Gastroesophageal sphincter (tissue), 3 donors: Measurements from ENCODE around the gene OLFM4.

Experiments
- CTCF ChIP-seq, 4 experiments: fragments of 200-600 bp in 2 of 4; fragments of 450-650 bp in 2 of 4; sonication (generic) in 1 of 4; IDR thresholded peaks; one replicate each; pipeline ENCODE4 v1.5.1; 2017 to 2019; ENCODE audit warnings: antibody characterized with exemption in 4 of 4, mild to moderate bottlenecking in 2 of 4, moderate library complexity in 2 of 4
- POLR2A ChIP-seq, 2 donors: fragments of 450-650 bp; IDR thresholded peaks; one replicate each; pipeline ENCODE4 v1.6.1; 2017; ENCODE audit warnings: antibody characterized with exemption in 2 of 2, mild to moderate bottlenecking in 2 of 2, moderate library complexity in 1 of 2
- POLR2AphosphoS5 ChIP-seq: sonication (generic); formaldehyde crosslinking; IDR thresholded peaks from one replicate; pipeline ENCODE4 v1.6.1; 2017; ENCODE audit warnings: antibody characterized with exemption

- TF ChIP-seq CTCF (IDR thresholded peaks at IDR 0.05) (no peak), POLR2AphosphoS5 (no peak), POLR2A (IDR thresholded peaks at IDR 0.05) (no peak)
Measured at GRCh38 chr13:53069800-53070199, 41.2 kb downstream of the OLFM4 start.
